HEK293 (cell line): Measurements from ENCODE around the gene IFI27L1.

ENCODE experiments used
- ATF2 ChIP-seq: fragments of 450-650 bp; formaldehyde crosslinking; IDR thresholded peaks from 2 replicates; pipeline ENCODE4 v1.5.1; 2016; ENCODE audit warnings: missing biosample characterization, missing genetic modification characterization, low read depth
- ELK4 ChIP-seq: IDR thresholded peaks from 2 replicates; pipeline ENCODE4 v1.6.1; 2011; ENCODE audit warnings: mild to moderate bottlenecking, low read depth, low read length, borderline replicate concordance
- GFI1B ChIP-seq: fragments of 450-650 bp; formaldehyde crosslinking; IDR thresholded peaks from 2 replicates; pipeline ENCODE4 v1.5.1; 2016; ENCODE audit warnings: missing biosample characterization, missing genetic modification characterization
- KLF8 ChIP-seq: fragments of 450-650 bp; formaldehyde crosslinking; IDR thresholded peaks from 2 replicates; pipeline ENCODE4 v1.5.1; 2016; ENCODE audit warnings: missing biosample characterization, missing genetic modification characterization
- PRDM4 ChIP-seq: fragments of 450-650 bp; formaldehyde crosslinking; IDR thresholded peaks from 2 replicates; pipeline ENCODE4 v1.5.1; 2017; ENCODE audit warnings: missing biosample characterization, missing genetic modification characterization
- ZBTB17 ChIP-seq: fragments of 450-650 bp; formaldehyde crosslinking; IDR thresholded peaks from 2 replicates; pipeline ENCODE4 v1.5.1; 2016; ENCODE audit warnings: missing biosample characterization, missing genetic modification characterization
- ZBTB44 ChIP-seq: fragments of 450-650 bp; IDR thresholded peaks from 2 replicates; pipeline ENCODE4 v1.5.1; 2018; ENCODE audit warnings: missing biosample characterization, mild to moderate bottlenecking, missing genetic modification characterization
- ZNF169 ChIP-seq: fragments of 450-650 bp; formaldehyde crosslinking; IDR thresholded peaks from 2 replicates; pipeline ENCODE4 v1.5.1; 2016; ENCODE audit warnings: missing biosample characterization, missing genetic modification characterization
- ZNF311 ChIP-seq: fragments of 450-650 bp; formaldehyde crosslinking; IDR thresholded peaks from 2 replicates; pipeline ENCODE4 v1.5.1; 2017; ENCODE audit warnings: missing biosample characterization, missing genetic modification characterization, borderline replicate concordance
- ZNF335 ChIP-seq: fragments of 450-650 bp; formaldehyde crosslinking; conservative IDR thresholded peaks from 2 replicates; pipeline ENCODE4 v1.5.1; 2016; ENCODE audit warnings: missing biosample characterization, missing genetic modification characterization
- ZNF350 ChIP-seq: fragments of 450-650 bp; formaldehyde crosslinking; IDR thresholded peaks from 2 replicates; pipeline ENCODE4 v1.5.0; 2017; ENCODE audit warnings: missing biosample characterization, mild to moderate bottlenecking, missing genetic modification characterization
- ZNF514 ChIP-seq: fragments of 450-650 bp; formaldehyde crosslinking; IDR thresholded peaks from 2 replicates; pipeline ENCODE4 v1.5.1; 2016; ENCODE audit warnings: missing biosample characterization, missing genetic modification characterization
- ZNF544 ChIP-seq: fragments of 450-650 bp; formaldehyde crosslinking; IDR thresholded peaks from 2 replicates; pipeline ENCODE4 v1.5.0; 2017; ENCODE audit warnings: missing biosample characterization, missing genetic modification characterization
- ZNF629 ChIP-seq: fragments of 450-650 bp; formaldehyde crosslinking; IDR thresholded peaks from 2 replicates; pipeline ENCODE4 v1.5.1; 2017; ENCODE audit warnings: missing biosample characterization, missing genetic modification characterization
- ZNF677 ChIP-seq: fragments of 450-650 bp; IDR thresholded peaks from 2 replicates; pipeline ENCODE4 v1.5.0; 2018; ENCODE audit warnings: missing biosample characterization, mild to moderate bottlenecking, missing genetic modification characterization, moderate library complexity
- ZNF791 ChIP-seq: fragments of 450-650 bp; formaldehyde crosslinking; IDR thresholded peaks from 2 replicates; pipeline ENCODE4 v1.5.1; 2016; ENCODE audit warnings: missing biosample characterization, missing genetic modification characterization
- ZSCAN23 ChIP-seq: fragments of 450-650 bp; formaldehyde crosslinking; IDR thresholded peaks from 2 replicates; pipeline ENCODE4 v1.5.1; 2016; ENCODE audit warnings: missing biosample characterization, missing genetic modification characterization
- TF ChIP-seq, protein P1 (sequence below): fragments of 450-650 bp; formaldehyde crosslinking; IDR thresholded peaks from 2 replicates; pipeline ENCODE4 v1.5.1; 2016; ENCODE audit warnings: missing biosample characterization, missing genetic modification characterization, borderline replicate concordance
- TF ChIP-seq, protein P2 (sequence below): sonication (generic); formaldehyde crosslinking; IDR thresholded peaks from 2 replicates; pipeline ENCODE4 v1.8.1; 2022; ENCODE audit warnings: mild to moderate bottlenecking, moderate library complexity, missing genetic modification reagents
- TF ChIP-seq, protein P3 (sequence below): fragments of 450-650 bp; formaldehyde crosslinking; IDR thresholded peaks from 2 replicates; pipeline ENCODE4 v1.5.1; 2016; ENCODE audit warnings: missing biosample characterization, missing genetic modification characterization

IFI27L1 gene

DNA sequence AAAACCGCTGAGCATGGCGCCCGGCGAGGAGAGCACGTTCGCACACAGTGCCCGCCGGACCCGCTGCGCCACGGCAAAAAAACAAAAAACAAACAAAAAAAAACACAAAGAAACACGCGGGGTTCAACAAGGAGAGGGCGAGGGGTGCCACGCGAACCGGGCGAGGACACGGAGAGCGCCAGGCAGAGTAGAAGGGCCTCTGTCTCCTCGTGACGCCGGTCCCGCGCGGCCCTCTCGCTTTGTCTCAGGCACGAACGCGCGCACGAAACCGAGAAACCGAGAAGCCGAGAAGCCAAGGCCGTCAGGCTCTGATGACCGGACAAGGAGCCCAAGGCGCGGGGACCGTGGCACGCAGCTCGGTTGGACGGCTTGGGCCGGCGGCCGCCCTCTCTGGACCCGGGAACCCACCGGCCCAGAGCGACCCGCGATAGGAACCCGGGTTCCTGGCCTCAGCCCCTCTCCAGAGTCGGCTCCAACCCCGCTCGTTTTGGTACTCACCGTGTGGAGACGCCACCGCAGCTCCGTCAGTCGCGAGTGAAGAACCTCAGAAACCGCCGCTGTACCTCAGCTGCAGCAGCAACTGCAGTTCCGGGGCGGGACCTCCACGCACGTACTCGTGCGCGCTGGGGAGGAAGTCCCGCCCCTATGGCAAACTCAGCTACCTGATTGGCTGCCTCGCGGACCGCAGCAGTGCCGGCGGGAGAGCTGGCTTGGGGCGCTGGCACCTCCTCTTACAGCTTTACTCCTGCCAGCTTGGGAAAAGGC, at the start of gene IFI27L1, which contains the start of gene DDX24 (continued):
- TF ChIP-seq PRDM4 (tag by site-specific recombination): peak; percentile 56
- TF ChIP-seq KLF8 (tag by site-specific recombination): no peak
- no peak for TF ChIP-seq ZNF677 (tag by site-specific recombination)
- TF ChIP-seq, protein P1, sequence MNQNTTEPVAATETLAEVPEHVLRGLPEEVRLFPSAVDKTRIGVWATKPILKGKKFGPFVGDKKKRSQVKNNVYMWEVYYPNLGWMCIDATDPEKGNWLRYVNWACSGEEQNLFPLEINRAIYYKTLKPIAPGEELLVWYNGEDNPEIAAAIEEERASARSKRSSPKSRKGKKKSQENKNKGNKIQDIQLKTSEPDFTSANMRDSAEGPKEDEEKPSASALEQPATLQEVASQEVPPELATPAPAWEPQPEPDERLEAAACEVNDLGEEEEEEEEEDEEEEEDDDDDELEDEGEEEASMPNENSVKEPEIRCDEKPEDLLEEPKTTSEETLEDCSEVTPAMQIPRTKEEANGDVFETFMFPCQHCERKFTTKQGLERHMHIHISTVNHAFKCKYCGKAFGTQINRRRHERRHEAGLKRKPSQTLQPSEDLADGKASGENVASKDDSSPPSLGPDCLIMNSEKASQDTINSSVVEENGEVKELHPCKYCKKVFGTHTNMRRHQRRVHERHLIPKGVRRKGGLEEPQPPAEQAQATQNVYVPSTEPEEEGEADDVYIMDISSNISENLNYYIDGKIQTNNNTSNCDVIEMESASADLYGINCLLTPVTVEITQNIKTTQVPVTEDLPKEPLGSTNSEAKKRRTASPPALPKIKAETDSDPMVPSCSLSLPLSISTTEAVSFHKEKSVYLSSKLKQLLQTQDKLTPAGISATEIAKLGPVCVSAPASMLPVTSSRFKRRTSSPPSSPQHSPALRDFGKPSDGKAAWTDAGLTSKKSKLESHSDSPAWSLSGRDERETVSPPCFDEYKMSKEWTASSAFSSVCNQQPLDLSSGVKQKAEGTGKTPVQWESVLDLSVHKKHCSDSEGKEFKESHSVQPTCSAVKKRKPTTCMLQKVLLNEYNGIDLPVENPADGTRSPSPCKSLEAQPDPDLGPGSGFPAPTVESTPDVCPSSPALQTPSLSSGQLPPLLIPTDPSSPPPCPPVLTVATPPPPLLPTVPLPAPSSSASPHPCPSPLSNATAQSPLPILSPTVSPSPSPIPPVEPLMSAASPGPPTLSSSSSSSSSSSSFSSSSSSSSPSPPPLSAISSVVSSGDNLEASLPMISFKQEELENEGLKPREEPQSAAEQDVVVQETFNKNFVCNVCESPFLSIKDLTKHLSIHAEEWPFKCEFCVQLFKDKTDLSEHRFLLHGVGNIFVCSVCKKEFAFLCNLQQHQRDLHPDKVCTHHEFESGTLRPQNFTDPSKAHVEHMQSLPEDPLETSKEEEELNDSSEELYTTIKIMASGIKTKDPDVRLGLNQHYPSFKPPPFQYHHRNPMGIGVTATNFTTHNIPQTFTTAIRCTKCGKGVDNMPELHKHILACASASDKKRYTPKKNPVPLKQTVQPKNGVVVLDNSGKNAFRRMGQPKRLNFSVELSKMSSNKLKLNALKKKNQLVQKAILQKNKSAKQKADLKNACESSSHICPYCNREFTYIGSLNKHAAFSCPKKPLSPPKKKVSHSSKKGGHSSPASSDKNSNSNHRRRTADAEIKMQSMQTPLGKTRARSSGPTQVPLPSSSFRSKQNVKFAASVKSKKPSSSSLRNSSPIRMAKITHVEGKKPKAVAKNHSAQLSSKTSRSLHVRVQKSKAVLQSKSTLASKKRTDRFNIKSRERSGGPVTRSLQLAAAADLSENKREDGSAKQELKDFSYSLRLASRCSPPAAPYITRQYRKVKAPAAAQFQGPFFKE (tag by site-specific recombination): no peak
- TF ChIP-seq ZBTB17 (tag by site-specific recombination): peak; percentile 39; the same call in 1 of the 2 replicates
- TF ChIP-seq, protein P2, sequence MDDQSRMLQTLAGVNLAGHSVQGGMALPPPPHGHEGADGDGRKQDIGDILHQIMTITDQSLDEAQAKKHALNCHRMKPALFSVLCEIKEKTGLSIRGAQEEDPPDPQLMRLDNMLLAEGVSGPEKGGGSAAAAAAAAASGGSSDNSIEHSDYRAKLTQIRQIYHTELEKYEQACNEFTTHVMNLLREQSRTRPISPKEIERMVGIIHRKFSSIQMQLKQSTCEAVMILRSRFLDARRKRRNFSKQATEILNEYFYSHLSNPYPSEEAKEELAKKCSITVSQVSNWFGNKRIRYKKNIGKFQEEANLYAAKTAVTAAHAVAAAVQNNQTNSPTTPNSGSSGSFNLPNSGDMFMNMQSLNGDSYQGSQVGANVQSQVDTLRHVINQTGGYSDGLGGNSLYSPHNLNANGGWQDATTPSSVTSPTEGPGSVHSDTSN: 0 out of 2 replicates have a peak, but pooled peaks have one; percentile 2
- no peak for TF ChIP-seq GFI1B (tag by site-specific recombination)
- no peak for TF ChIP-seq ZNF311 (tag by site-specific recombination)
- TF ChIP-seq ZBTB44 (tag by site-specific recombination): peak; percentile 99
- peak; percentile 64; the same call in 1 of the 2 replicates for TF ChIP-seq ZNF629 (tag by site-specific recombination)
- TF ChIP-seq ZNF791 (tag by site-specific recombination): no peak
- TF ChIP-seq ELK4: no peak
- TF ChIP-seq ZNF514 (tag by site-specific recombination): no peak
- no peak for TF ChIP-seq ZSCAN23 (tag by site-specific recombination)
- TF ChIP-seq ZNF335: peak; percentile 92
- TF ChIP-seq ATF2 (tag by site-specific recombination): no peak
- no peak for TF ChIP-seq ZNF350 (tag by site-specific recombination)
- no peak for TF ChIP-seq ZNF544
- no peak for TF ChIP-seq ZNF169
- TF ChIP-seq, protein P3, sequence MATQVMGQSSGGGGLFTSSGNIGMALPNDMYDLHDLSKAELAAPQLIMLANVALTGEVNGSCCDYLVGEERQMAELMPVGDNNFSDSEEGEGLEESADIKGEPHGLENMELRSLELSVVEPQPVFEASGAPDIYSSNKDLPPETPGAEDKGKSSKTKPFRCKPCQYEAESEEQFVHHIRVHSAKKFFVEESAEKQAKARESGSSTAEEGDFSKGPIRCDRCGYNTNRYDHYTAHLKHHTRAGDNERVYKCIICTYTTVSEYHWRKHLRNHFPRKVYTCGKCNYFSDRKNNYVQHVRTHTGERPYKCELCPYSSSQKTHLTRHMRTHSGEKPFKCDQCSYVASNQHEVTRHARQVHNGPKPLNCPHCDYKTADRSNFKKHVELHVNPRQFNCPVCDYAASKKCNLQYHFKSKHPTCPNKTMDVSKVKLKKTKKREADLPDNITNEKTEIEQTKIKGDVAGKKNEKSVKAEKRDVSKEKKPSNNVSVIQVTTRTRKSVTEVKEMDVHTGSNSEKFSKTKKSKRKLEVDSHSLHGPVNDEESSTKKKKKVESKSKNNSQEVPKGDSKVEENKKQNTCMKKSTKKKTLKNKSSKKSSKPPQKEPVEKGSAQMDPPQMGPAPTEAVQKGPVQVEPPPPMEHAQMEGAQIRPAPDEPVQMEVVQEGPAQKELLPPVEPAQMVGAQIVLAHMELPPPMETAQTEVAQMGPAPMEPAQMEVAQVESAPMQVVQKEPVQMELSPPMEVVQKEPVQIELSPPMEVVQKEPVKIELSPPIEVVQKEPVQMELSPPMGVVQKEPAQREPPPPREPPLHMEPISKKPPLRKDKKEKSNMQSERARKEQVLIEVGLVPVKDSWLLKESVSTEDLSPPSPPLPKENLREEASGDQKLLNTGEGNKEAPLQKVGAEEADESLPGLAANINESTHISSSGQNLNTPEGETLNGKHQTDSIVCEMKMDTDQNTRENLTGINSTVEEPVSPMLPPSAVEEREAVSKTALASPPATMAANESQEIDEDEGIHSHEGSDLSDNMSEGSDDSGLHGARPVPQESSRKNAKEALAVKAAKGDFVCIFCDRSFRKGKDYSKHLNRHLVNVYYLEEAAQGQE (tag by site-specific recombination): peak; percentile 12; the same call in 1 of the 2 replicates
